Left cardiac atrium (tissue), 4 donors: ENCODE results near the gene PRPF38A. TPM values are rescaled to one million over a fixed set of nuclear protein-coding genes. Genes with fewer than 3 reads are reported as not detected.
"Not testable (repeated sequence)": the region's sequence is repeated elsewhere in the genome, so short reads cannot be mapped to it uniquely, and the experiment has no call there.

Source experiments
- ATAC-seq, 2 donors: fragments of 200-7000 bp; cut with Tn5 transposase; one replicate each; pipeline ENCODE4 v1.9.1; 2020; ENCODE audit warnings: mild to moderate bottlenecking in 2 of 2, moderate library complexity in 2 of 2
- DNase-seq: peaks from one replicate; pipeline ENCODE4 v3.0.0-alpha.2; 2020
- intact Hi-C, 2 donors: fragments of 100-400 bp; cut with DNase I; formaldehyde crosslinking; loops; one replicate each; pipeline versions ENCODE4 v1.14.1 to v1.15.1; 2022 to 2023
- long read RNA-seq: library from polyadenylated mRNA; unstranded; transcript quantifications from one replicate; pipeline ENCODE4 v2.0.0, GENCODE V29; 2021
- total RNA-seq, 2 donors: library from RNA; stranded (reverse); fragmentation: NEBNext Ultra II Directional; extraction: Animal tissue kit (Norgen Biotek cat#: 25700); gene quantifications; one replicate each; pipeline ENCODE4 v1.2.1, GENCODE V29; 2021
- donor health status: DM: no; HTN: yes; CAD: no.
- donor health status: DM: no; HTN: yes; CAD: no; lungs with severe emphysema.
- donor health status: DM: yes; HTN: yes; CAD: no.
- donor health status: Dilated cardiomyopathy.

Gene PRPF38A
- 10 to 100 TPM; 23.1 to 26.1 TPM for total RNA-seq
- long read RNA-seq, full-length matches to known transcripts: 15 of 18 reads
- long read RNA-seq, partial matches to known transcripts: 2 of 18 reads
- long read RNA-seq, other reads (novel, unspliced or antisense): 1 of 18 reads

- peak; percentile 100 for ATAC-seq
Measured at GRCh38 chr1:52404116-52404974, at the start of gene PRPF38A, which contains the start of gene ORC1. TSS of gene PRPF38A (plus strand) at chr1:52404602. CDS start at chr1:52404750, 148 bp downstream. TSS of gene ORC1 (minus strand) at chr1:52404423. CDS start at chr1:52402223, 2,200 bp downstream.

DNA sequence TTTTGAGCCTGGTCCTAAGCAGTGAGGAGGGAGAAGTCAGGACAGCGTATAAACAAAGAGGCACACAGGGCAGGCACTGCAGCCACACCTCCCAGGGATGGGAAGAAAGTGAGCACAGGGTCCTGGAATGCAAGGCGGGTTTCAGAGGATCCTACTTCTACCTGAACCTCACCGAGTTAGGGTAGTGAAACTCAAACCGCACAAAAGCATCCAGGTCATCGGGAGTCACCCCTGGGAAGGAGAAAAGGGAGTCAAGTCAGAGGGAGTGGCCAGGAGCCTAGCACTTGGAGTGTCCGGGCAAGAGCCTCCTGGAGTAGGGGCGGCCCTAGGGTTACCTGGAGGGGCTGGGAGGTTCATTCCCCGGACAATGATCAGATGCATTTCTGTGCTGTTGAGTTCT lies 49.0 kb upstream of the PRPF38A start:
- DNase-seq: no peak
- intact Hi-C loops: no loop called here
- ATAC-seq: no peak

More at GRCh38 chr1:52404116-52404974, at the start of gene PRPF38A, which contains the start of gene ORC1:
- intact Hi-C loops: no loop called here
- DNase-seq: peak; percentile 98

- ATAC-seq: no peak
- intact Hi-C loops: no loop called here
- no peak for DNase-seq
Measured at GRCh38 chr1:52355847-52356505, 48.4 kb upstream of the PRPF38A start.

DNA sequence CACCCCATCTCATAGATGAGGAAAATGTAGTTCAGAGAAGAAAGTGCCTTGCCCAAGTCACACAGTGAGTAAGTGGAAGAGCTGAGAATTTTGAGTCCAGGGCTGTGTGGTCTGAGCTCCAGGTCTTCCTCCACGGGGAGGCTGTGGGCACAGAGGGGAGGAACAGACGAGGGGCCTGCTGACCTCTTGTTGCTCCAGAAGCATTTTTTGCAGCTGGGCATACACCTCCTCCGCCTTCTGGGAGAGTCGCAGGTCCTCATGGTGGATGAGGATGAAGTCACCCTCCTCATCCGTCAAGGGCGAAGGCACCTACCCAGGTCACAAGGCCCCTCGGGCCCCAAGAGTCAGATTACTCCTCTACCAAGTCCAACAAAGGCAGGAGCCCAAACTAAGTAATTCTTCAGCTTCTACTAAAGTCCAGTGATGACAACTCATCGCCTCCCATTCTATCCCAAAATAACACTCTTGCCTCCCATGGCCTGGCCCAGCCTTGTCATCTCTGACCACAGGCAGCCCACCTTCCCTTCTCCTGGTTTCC lies 47.5 kb upstream of the PRPF38A start:
- no peak for ATAC-seq
- intact Hi-C loops: no loop called here
- no peak for DNase-seq

- DNase-seq: no peak
- intact Hi-C loops: no loop called here
- no peak for ATAC-seq
Measured at GRCh38 chr1:52357397-52357796, 47.0 kb upstream of the PRPF38A start.

GRCh38 chr1:52358851-52359497 lies 45.4 kb upstream of the PRPF38A start:
- ATAC-seq (no peak), DNase-seq (no peak)
- intact Hi-C loops: no loop called here

DNA sequence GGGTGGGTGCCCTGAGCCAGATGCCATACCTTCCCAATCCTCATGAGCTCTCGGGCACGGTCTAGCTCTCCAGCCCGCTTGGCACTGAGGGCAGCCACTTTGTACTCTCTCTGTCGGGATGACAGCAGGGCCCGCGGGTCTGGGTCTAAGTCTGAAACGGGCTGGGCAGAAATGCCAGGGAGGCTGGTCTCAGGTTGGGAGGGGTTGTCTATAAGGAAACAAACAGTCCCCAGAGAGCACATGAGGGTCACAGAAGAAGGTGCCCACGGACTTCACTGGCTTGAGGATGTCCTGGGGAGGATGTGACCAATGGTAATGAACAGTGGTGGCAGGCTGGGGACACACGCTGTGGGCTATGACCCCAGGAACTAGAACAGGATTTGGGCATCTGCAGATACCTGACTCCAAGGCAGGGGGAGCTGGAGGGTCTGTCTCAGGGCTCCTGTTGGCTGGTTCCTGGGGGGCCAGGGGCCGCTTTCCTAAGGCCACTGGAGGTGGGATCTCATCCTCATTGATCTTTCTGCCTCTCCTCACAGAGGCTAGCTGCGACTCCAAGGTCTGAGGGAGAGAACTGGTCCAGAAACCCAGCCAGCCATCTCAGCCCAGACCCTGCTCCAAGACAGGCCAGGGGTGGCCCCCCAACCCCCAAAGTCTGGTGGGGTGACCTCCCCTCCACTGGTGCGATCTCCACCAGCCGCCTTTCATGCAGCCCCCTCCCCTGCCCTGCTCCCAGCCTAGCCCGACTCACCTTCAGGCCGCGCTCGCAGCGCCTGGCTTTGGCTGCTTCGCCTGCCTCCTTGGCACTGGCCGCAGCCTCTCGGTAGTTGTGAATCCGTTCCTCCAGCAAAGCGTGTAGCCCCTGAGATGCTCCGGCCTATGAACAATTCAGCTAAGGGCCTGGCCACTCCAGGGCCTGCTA lies 44.5 kb upstream of the PRPF38A start:
- intact Hi-C loops: no loop called here
- DNase-seq: no peak
- no peak for ATAC-seq

DNA sequence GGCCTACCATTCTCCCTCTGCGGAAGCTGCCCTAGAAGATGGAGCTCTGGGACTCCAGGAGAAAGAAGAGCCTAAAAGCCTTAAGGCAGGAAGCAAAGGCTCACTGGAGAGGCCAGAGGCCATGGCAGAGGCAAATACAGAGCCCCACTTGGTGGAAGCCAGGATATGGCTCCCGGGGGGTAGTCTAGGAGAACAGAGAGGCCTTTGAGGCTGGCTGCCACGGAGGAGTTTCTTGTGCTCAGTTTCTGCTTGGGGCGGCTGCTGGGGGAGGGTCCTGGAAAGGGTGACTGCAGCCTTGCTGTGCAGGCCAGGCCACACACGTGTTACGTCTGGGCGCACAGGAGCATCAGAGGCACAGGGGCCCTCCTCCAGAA lies 43.8 kb upstream of the PRPF38A start:
- DNase-seq (no peak), ATAC-seq (no peak)
- intact Hi-C loops: no loop called here

DNA sequence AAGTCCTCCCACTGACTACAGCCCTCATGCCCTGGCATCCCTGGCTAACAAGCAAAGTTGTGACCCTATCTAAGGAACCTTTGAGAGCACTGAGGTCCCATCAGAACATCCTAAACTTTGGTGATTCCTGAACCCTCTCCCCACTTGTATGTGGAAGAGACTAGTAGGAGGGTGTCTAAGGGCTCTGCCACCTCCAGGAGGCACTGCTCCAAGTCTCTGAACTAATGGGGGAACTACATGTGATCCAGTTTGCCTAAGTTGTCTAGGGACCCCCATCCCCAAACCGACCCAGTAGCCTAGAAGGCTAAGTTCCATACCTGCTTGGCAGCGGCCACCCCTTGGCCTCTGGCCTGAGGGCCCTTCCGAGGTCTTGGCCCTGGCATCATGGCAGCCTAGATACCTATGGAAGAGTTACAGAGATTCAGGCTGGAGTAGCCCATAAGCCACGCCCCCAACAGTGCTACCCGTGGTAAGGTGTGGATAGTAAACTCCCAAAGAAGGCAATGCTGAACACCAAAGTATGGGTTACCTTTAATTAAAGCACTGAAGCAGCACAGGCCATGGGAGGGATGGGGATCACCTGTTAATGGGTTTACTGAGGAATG lies 40.1 kb upstream of the PRPF38A start:
- DNase-seq (no peak), ATAC-seq (no peak)
- intact Hi-C loops: no loop called here

- DNase-seq (peak; percentile 72), ATAC-seq (peak; percentile 4 to 48)
- intact Hi-C loops: no loop called here
Measured at GRCh38 chr1:52365071-52365745, 39.2 kb upstream of the PRPF38A start.

DNA sequence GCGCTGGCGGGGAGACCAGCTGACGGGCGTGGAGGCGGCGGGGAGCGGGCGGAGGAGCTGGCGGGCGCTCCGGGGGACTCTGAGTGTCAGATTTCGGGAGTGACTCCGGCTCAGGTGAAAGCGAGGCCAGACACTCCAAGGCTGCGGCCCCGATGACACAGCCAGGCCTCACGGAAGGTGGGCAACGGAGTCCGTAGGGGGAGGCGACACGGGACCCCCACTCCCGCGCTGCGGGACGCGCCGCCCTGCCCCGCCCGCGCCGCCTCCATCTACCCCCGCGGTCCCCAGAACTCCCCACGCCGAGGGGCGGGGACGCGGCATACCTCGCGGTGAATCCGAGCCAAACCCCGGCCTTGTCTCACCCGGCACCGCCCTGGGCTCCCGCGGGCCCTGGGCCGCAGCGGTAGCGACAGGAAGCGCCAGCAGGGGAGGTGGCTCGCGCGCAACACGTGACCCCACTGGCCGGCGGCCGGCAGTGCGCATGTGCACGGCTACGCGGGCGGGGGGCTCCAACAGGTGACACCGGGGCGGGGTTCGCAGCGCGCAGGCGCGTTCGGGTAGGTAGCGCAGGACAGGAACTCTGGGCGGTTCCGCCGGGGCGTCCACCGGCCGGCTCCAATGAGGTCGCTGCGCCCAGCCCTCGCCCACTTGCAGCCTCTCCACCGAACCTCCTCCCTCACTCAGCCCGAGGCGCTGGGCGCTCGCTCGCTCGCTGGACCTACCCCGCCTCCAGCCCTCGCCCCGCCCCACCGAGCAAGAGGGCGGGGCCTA lies 38.5 kb upstream of the PRPF38A start, which contains the start of gene CC2D1B:
TSS of gene CC2D1B (minus strand) at position 460 of the 771 bp plus-strand sequence. CDS start 1,585 bp downstream, outside the sequence.
- ATAC-seq (peak; percentile 97), DNase-seq (peak; percentile 99)
- intact Hi-C loops: no loop called here

GRCh38 chr1:52366517-52366827 lies 37.9 kb upstream of the PRPF38A start:
- intact Hi-C loops: no loop called here
- ATAC-seq (no peak), DNase-seq (no peak)

DNA sequence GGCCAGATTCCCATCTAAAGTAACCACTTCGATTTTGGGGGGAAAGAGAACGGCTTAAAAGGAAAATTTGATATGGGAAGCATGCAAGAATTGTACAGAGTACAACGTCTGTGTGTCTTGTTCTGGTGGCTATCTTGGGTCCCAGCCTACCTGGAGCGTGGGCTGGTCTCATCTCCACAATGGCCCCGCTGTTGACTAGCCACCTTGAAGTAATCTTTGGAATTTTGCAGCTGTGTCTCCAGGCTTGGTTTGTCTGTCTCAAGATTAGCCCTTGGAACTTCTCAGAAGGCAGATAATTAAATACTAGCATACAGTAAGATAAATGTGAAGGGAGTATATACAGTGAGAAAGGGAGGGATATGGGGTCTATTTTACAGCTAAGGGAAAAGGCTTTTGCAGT lies 37.1 kb upstream of the PRPF38A start:
- intact Hi-C loops: no loop called here
- ATAC-seq (no peak), DNase-seq (no peak)

GRCh38 chr1:52368383-52369172 lies 35.8 kb upstream of the PRPF38A start:
- DNase-seq: peak; percentile 56
- ATAC-seq: no peak
- intact Hi-C loops: no loop called here

DNA sequence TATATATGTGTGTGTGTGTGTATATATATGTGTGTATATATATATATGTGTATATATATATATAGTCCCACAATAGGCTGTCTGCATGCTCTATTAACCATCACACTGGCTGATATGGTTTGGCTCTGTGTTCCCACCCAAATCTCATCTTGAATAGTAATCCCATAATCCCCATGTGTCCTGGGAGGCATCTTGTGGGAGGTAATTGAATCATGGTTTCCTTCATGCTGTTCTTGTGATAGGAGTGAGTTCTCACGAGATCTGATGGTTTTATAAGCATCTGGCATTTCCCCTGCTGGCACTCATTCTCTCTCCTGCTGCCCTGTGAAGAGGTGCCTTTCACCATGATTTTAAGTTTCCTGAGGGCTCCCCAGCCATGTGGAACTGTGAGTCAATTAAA lies 34.6 kb upstream of the PRPF38A start:
- DNase-seq, ATAC-seq, intact Hi-C loops: not testable (repeated sequence)

- intact Hi-C loops: no loop called here
- DNase-seq (no peak), ATAC-seq (no peak)
Measured at GRCh38 chr1:52385376-52385775, 19.0 kb upstream of the PRPF38A start.
